Activated naive CD4-positive, alpha-beta T cell (primary cell): Measurements from ENCODE around the gene DLAT.
"Not testable (repeated sequence)": the region's sequence is repeated elsewhere in the genome, so short reads cannot be mapped to it uniquely, and the experiment has no call there.

Experiments
- DNase-seq, 4 experiments: peaks; one replicate each; lab custom pipeline; 2025; lab: John Stamatoyannopoulos, UW

The DLAT gene

DNA sequence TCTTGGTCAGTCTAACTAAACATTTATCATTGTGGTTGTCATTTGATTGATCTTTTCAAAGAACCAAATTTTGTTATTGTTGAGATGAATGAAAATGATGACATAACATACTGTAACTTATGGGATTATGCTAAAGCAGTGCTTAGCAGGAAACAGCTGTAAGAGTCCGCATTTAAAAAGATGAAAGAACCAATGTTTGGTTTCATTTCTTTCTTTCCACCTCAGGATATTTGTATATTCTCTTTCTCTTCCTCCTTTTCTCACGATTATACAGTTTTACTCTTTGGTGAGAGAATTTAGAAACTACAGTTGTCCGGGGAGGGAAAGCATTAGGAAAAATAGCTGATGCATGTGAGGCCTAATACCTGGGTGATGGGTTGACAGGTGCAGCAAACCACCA lies 25.5 kb downstream of the DLAT start:
- DNase-seq: no peak

DNA sequence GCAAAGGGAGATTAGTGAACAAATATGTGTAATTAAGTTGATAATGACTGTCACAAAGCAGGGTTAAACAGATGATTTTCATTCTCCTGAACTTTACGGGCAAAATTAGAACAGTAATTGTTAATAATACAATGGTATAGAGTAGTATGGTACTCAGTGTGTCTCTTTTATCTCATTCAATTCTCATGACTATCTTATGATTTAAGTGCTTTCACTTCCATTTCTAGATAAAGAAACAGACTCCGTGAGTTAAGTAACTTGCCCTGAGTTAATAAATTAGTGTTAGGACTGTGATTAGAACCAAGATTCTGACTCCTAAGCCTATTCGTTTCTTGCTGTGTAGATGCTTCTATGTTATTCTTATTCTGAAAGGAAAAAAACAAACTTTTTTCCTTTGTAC lies 26.6 kb downstream of the DLAT start:
- no peak for DNase-seq

- DNase-seq: no peak
These were observed 32.0 kb downstream of the DLAT start for GRCh38 chr11:112057170-112057569.

GRCh38 chr11:112058103-112058502 lies 32.9 kb downstream of the DLAT start:
- no peak for DNase-seq

- DNase-seq: no peak
These were observed 37.7 kb downstream of the DLAT start for GRCh38 chr11:112062923-112063322.

DNA sequence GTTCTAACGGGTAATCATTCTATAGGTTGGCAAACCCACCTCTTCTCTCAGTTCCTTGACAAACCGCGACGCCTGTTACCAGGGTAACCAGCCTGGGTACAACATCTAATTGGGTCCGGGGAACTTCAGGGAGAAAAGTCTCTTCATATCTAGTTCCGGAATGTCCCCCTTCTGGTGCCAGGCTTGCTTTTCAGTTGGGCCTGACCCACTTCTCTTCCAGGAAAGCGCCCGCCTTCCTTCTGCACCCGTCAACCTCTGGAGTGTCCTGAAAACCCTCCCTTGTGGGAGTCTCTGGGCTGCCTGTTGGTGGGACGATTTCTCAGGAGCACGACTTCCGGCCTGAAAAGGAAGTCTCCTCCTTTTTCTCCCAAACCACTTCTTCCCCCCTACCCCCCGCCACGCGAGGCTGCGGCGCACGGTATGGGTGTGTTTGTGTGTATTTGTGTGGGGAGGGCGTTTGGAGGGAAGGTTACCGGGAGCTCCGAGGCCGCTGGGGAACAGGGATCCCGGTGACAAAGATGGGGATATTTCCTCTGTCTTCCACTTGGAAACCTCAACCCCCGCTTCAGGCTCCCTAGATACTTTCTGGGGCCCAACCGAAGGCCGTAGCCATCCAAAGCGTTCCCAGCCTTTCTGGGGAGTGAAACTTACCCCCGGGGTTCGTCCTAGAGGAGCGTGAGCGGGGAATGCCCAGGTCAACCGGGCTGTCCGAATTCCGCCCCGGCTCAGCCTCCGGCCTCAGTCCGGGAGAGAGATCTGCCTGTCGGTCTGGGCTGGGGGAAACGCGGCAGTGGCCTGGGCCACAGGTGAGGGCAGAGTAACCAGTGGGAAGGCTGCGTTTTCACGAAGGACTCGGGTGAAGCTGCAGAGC lies 49.0 kb downstream of the DLAT start, which contains the start of the genes NKAPD1 and PIH1D2:
Gene NKAPD1, plus strand, starts transcription at position 359 of the 871 bp plus-strand sequence. CDS start 1,276 bp downstream, outside the sequence.
Gene PIH1D2, minus strand, starts transcription at position 77 of the 871 bp plus-strand sequence. CDS start 843 bp downstream, outside the sequence.
- DNase-seq: peak; percentile 56 to 72 (median 72)

DNA sequence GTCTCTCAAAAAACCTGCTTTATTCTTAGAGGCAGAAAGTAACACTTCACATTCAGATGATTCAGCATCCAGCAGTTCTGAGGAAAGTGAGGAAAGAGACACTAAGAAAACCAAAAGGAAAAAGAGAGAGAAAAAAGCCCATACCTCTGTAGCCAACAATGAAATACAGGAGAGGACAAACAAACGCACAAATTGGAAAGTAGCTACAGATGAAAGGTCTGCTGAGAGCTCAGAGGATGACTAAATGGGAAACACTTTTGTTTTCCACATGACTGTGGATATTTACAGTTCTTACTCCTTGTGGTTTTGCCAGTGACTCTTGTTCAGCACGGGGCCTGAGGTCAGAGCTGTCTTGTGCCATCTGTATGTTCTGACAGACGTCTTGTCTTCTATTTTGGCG lies 57.5 kb downstream of the DLAT start:
- DNase-seq: no peak

- DNase-seq: peak in 1 of 4 experiments; percentile 32
These were observed 60.7 kb downstream of the DLAT start for GRCh38 chr11:112085822-112086421.

DNA sequence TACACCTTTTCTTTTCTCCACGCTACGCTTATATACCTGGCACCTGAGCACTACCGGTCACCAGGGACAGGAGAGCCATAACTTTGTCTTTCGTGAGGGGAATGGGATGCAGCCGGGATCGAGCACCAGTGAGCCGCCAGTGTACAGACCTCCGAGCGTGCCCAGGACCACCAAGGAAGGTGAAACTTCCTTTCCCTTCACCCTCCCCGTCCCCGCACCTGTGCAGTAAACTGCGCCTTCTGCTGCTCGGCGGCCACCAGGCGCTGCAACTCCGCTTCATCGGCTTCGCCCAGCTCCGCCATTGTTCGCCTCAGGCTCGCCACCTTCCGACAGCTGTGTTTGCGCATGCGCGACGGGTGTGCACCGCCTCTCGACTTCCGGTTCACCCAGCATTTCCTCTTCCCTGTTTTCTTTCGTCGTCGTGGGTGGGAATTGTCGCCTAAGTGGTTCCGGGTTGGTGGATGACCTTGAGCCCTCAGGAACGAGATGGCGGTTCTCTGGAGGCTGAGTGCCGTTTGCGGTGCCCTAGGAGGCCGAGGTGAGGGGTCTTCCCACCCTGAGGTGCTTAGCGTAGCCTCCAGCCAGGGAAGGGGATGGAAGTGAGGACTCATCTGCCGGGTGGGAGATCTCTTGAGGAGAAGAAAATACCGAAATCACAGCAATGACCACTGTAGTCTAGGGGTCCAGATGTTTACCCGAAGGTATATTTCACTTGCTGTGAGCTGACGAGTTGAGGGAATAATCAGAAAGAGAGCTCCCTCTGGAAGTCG lies 61.4 kb downstream of the DLAT start, which contains the start of the genes SDHD and TIMM8B:
Gene SDHD, plus strand, starts transcription at position 452 of the 770 bp plus-strand sequence. Its CDS starts 35 bp downstream, at position 487.
Gene TIMM8B, minus strand, starts transcription at position 335 of the 770 bp plus-strand sequence. Its CDS starts 33 bp downstream, at position 302.
- peak; percentile 83 to 90 (median 88) for DNase-seq

- no peak for DNase-seq
These were observed 62.0 kb downstream of the DLAT start for GRCh38 chr11:112087212-112087611.

GRCh38 chr11:112095302-112095701 lies 70.1 kb downstream of the DLAT start:
- DNase-seq: not testable (repeated sequence)

- DNase-seq: no peak
These were observed 71.0 kb downstream of the DLAT start for GRCh38 chr11:112096194-112096593.

DNA sequence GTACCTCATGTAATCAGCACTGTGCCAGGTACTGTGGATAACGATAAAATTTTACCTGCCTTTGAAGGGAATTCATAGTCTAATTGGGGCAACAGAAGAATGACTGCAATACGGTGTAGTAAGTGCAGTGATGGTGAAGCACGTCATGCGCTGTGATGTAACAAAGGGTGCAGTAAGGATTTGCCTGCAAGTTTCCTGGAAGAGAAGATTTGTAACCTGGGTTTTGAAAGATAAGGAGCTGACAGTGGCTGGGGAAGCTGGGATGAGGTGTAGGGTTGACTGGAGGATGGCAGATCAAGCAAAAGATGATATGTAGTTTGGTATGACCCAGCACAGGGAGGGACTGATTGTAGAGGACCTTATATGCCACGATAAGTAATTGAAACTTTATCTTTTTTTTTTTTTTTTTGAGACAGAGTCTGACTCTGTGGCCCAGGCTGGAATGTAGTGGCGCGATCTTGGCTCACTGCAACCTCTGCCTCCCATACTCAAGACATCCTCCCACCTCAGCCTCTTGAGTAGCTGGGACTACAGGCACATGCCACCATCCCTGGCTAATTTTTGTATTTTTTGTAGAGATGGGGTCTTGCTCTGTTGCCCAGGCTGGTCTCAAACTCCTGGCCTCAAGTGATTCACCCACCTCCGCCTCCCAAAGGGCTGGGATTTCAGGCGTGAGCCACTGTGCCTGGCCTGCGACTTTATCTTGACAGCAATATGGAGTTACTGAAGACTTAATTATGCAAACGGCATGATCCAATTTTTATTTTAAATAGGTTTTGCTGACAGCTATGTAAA lies 72.7 kb downstream of the DLAT start:
- DNase-seq: no peak

DNA sequence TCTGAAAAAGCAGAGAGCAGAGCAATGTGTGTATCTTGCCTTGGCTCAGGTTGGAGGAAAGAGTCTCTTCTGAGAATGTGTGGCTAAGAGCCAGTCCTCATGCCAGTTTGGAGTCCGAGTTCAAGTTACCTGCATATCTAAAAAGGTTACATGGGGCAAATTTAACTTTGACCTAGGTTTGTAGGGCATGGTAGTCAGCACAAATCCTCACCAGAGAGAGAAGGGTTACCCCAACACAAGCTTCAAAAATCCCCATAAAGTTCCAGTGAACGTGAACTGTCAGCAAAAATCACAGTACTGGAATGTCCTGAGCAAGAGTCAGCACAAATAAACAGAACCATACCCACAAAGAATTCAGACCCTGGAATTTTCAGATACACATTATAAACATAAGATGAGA lies 75.3 kb downstream of the DLAT start:
- no peak for DNase-seq

GRCh38 chr11:112103446-112103845 lies 78.2 kb downstream of the DLAT start:
- DNase-seq: no peak

DNA sequence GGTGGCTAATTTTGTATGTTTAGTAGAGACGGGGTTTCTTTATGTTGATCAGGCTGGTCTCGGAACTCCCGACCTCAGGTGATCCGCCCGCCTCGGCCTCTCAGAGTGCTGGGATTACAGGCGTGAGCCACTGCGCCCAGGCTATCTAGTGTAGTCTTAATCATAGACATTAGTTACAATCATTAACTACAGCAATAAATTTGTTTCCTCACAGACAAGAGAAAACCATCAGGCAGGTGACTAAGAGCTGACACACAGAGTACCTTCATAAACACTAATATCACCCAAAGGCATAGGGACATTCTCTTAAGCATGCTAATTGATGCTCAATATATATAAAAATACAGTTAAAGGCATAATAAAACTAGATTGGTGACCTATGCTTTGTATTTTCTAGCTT lies 80.9 kb downstream of the DLAT start:
- DNase-seq: no peak
